NT2/D1 (cell line): ENCODE data around the gene BMPR1A.

ENCODE experiments used
- SUZ12 ChIP-seq: IDR thresholded peaks from 2 replicates; pipeline ENCODE4 v1.6.1; 2011; ENCODE audit not compliant: insufficient read length, insufficient read depth; ENCODE audit errors: extremely low read depth
- YY1 ChIP-seq: IDR thresholded peaks from 2 replicates; pipeline ENCODE4 v1.6.1; 2011; ENCODE audit not compliant: insufficient read length, insufficient read depth
- ZNF274 ChIP-seq: IDR thresholded peaks from 2 replicates; pipeline ENCODE4 v1.6.1; 2011; ENCODE audit warnings: mild to moderate bottlenecking, low read depth, low read length

GRCh38 chr10:86851328-86852207, 95.1 kb downstream of the BMPR1A start:
- TF ChIP-seq YY1 (no peak), ZNF274 (no peak), SUZ12 (no peak)
